Heart left ventricle (tissue), 16 donors: Measurements from ENCODE around the gene RNF213. TPM values are rescaled to one million over a fixed set of nuclear protein-coding genes. Genes with fewer than 3 reads are reported as not detected.

ENCODE experiments used
- ATAC-seq, 4 donors: fragments of 200-7000 bp; cut with Tn5 transposase; one replicate each; pipeline ENCODE4 v1.9.1; 2020 to 2022; ENCODE audit warnings: moderate library complexity in 4 of 4, mild to moderate bottlenecking in 3 of 4, moderate number of reproducible peaks in 1 of 4
- DNase-seq, 5 donors: peaks; one replicate each; pipeline ENCODE4 v3.0.0-alpha.2; 2020
- H3K27ac ChIP-seq, 12 donors: fragments of 200-600 bp; sonication (generic) in 4 of 12; one replicate each; pipeline versions ENCODE4 v1.5.0 to v1.8.0; 2016 to 2022; ENCODE audit warnings: mild to moderate bottlenecking in 2 of 12
- H3K27me3 ChIP-seq, 9 donors: fragments of 200-600 bp; sonication (generic) in 2 of 9; one replicate each; pipeline versions ENCODE4 v1.5.1 to v1.8.0; 2016 to 2022; ENCODE audit warnings: mild to moderate bottlenecking in 3 of 9
- H3K36me3 ChIP-seq, 9 donors: fragments of 200-600 bp; sonication (generic) in 2 of 9; one replicate each; pipeline versions ENCODE4 v1.5.0 to v1.8.0; 2018 to 2022; ENCODE audit warnings: mild to moderate bottlenecking in 2 of 9
- H3K4me1 ChIP-seq, 12 donors: fragments of 200-600 bp; sonication (generic) in 4 of 12; one replicate each; pipeline versions ENCODE4 v1.5.0 to v1.8.0; 2016 to 2022; ENCODE audit warnings: mild to moderate bottlenecking in 3 of 12
- H3K4me3 ChIP-seq, 12 donors: fragments of 200-600 bp; sonication (generic) in 4 of 12; one replicate each; pipeline versions ENCODE4 v1.5.0 to v1.8.0; 2017 to 2022; ENCODE audit warnings: mild to moderate bottlenecking in 9 of 12, moderate library complexity in 4 of 12
- H3K9me3 ChIP-seq, 12 donors: fragments of 200-600 bp; sonication (generic) in 4 of 12; one replicate each; pipeline versions ENCODE4 v1.5.0 to v1.8.0; 2016 to 2022; ENCODE audit warnings: mild to moderate bottlenecking in 1 of 12
- POLR2A ChIP-seq, 2 donors: fragments of 450-650 bp; IDR thresholded peaks; one replicate each; pipeline ENCODE4 v1.6.1; 2017; ENCODE audit warnings: antibody characterized with exemption in 2 of 2, mild to moderate bottlenecking in 2 of 2, moderate library complexity in 2 of 2
- WGBS, 4 donors: extraction: QIAGEN DNeasy Blood & Tissue Kit in 2 of 4; methylation state at CpG; one replicate each; pipeline versions ENCODE4 v1.1.5 to v1.1.7; 2013 to 2018; 5-methylcytosine and 5-hydroxymethylcytosine counted together
- intact Hi-C, 10 donors: fragments of 100-400 bp; cut with DNase I; formaldehyde crosslinking; loops; one replicate each; pipeline versions ENCODE4 v1.11.1 to v1.14.2; 2022
- polyA plus RNA-seq, 2 donors: library from polyadenylated mRNA; stranded (reverse); fragments of 200-250 nt; gene quantifications; one replicate each; pipeline ENCODE4 v1.2.3, GENCODE V29; 2013
- total RNA-seq, 9 donors: library from RNA; depleted of rRNA in 2 of 9; stranded (reverse); fragments of >200 nt in 2 of 9; fragmentation: NEBNext Ultra II Directional in 3 of 9; extraction: Animal tissue kit (Norgen Biotek cat#: 25700) in 3 of 9; gene quantifications; one replicate each; pipeline versions ENCODE4 v1.1.0 to v1.2.4, GENCODE V29; 2016 to 2023
- TF ChIP-seq, protein P1 (sequence below), 12 donors: fragments of 200-600 bp; sonication (generic) in 4 of 12; IDR thresholded peaks; one replicate each; pipeline versions ENCODE4 v1.5.0 to v1.8.0; 2018 to 2022; ENCODE audit warnings: antibody characterized with exemption in 12 of 12, mild to moderate bottlenecking in 5 of 12
- donor health status: ischemic (EF 13 %, LVEDD 7.1; RV severe dilation, severe dysfunction).
- donor health status: healthy with polysubstance abuse.
- donor health status: DM: no; HTN: yes; CAD: no.
- donor health status: DM: no; HTN: no; CAD: no.
- donor health status: ischemic (EF 25% LVEDD 6.9; RV normal size, moderate dysfunction).
- donor health status: ischemic (EF 25% LVEDD 5.7; RV mildly dilated, moderate dysfunction).
- donor health status: healthy.
- donor health status: DM: yes; HTN: yes; CAD: no.
- donor health status: ischemic (EF 35%, LVEDD 5.7; RV mildly dilated, moderate dysfunction).
- donor health status: nonischemic (EF 11% LVEDD 7.7; RV severe dilation, severe dysfunction).
- donor health status: DM: yes; HTN: yes; CAD: no.
- donor health status: PGD.
- donor health status: ischemic (EF 29% LVEDD 5.4; RV normal size, mild dysfunction).
- donor health status: nonischemic (EF 23%, LVEDD 6.1; RV moderate dilation, normal function).

RNF213 gene
- total and polyA plus RNA-seq, 11 donors: 23.1 to 167 (median 31.4) TPM

DNA sequence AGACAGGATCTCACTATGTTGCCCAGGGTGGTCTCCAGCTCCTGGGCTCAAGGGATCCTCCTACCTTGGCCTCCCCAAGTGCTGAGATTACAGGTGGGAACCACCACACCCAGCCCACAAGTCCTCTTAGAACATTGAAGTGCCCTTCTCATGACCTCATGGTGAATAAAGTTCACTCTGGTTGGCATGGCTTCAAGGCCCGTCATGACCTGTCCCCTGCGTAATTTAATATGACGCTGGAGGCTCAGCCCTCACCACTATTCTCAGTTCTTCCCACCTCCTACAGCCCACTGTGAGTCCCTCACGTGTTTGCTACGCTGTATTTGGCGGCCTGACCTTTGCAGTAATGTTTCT lies 156.3 kb downstream of the RNF213 start:
- peaks cover 0 to 28% (median 16%) of the 10 kb centered on the region in 9 donors for H3K36me3 ChIP-seq
- ATAC-seq: no peak
- no peak for TF ChIP-seq POLR2A (IDR thresholded peaks at IDR 0.05)
- TF ChIP-seq, protein P1, sequence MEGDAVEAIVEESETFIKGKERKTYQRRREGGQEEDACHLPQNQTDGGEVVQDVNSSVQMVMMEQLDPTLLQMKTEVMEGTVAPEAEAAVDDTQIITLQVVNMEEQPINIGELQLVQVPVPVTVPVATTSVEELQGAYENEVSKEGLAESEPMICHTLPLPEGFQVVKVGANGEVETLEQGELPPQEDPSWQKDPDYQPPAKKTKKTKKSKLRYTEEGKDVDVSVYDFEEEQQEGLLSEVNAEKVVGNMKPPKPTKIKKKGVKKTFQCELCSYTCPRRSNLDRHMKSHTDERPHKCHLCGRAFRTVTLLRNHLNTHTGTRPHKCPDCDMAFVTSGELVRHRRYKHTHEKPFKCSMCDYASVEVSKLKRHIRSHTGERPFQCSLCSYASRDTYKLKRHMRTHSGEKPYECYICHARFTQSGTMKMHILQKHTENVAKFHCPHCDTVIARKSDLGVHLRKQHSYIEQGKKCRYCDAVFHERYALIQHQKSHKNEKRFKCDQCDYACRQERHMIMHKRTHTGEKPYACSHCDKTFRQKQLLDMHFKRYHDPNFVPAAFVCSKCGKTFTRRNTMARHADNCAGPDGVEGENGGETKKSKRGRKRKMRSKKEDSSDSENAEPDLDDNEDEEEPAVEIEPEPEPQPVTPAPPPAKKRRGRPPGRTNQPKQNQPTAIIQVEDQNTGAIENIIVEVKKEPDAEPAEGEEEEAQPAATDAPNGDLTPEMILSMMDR (IDR thresholded peaks at IDR 0.05): no peak
- 89 to 94% (median 90%) methylated on average over 6 of the region's 6 CpGs for WGBS, 4 donors
- peaks cover 0 to 32% (median 18%) of the 10 kb centered on the region in 12 donors for H3K4me1 ChIP-seq
- H3K27me3 ChIP-seq: no peaks in the 10 kb centered on the region
- no peak overlapping the region for H3K4me3 ChIP-seq
- no peak for DNase-seq
- H3K27ac ChIP-seq: no peak overlapping the region
- no peaks in the 10 kb centered on the region for H3K9me3 ChIP-seq
- intact Hi-C loops: no loop called here

DNA sequence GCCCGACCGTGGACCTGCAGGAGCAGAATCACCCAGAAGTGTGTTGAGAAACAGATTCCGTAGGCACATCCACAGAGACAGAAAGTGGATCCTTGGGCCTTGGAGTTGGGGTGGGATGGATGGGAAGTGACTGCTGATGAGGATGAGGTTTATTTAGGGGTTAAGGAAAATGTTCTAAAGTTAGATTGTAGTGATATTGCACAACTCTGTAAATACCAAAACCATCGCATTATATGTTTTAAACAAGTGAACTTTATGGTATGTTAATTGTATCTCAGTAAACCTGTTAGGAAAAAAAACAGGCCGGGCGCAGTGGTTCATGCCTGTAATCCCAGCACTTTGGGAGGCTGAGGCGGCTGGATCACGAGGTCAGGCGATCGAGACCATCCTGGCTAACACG lies 157.9 kb downstream of the RNF213 start:
- TF ChIP-seq, protein P1 (IDR thresholded peaks at IDR 0.05): no peak
- no peak for TF ChIP-seq POLR2A (IDR thresholded peaks at IDR 0.05)
- no peak for ATAC-seq
- Histone ChIP-seq H3K27me3 (no peaks in the 10 kb centered on the region), H3K27ac (no peak overlapping the region), H3K36me3 (peaks cover 0 to 28% (median 16%) of the 10 kb centered on the region in 9 donors), H3K9me3 (no peaks in the 10 kb centered on the region), H3K4me3 (no peak overlapping the region), H3K4me1 (peaks cover 0 to 40% (median 20%) of the 10 kb centered on the region in 12 donors)
- 95 to 97% (median 97%) methylated on average over 11 of the region's 11 CpGs for WGBS, 4 donors
- no peak for DNase-seq
- intact Hi-C loops: no loop called here

DNA sequence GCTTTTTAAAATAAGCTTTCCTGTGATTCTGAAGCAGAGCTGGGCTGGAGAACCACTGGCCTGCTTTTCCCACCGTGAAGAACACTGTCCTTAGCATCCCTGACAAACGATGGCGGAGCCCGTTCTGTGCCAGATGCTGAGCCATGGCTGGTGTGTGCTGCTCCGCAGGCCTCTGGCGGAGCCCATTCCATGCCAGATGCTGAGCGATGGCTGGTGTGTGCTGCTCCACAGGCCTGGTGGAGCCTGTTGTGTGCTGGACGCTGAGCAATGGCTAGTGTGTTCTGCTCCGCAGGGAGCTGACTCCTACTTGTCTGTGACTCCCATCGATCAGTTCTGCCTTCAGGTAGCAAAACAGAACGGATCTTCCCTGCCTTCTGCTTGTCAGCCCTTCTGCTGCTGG lies 158.6 kb downstream of the RNF213 start:
- Histone ChIP-seq H3K4me1 (peaks cover 0 to 37% (median 15%) of the 10 kb centered on the region in 12 donors), H3K27ac (no peak overlapping the region), H3K36me3 (peaks cover 0 to 28% (median 16%) of the 10 kb centered on the region in 9 donors), H3K4me3 (no peak overlapping the region), H3K9me3 (no peaks in the 10 kb centered on the region), H3K27me3 (no peaks in the 10 kb centered on the region)
- WGBS, 4 donors: 83 to 88% (median 86%) methylated on average over 7 to 11 of the region's 11 CpGs
- intact Hi-C loops: no loop called here
- TF ChIP-seq, protein P1 (IDR thresholded peaks at IDR 0.05): no peak
- no peak for TF ChIP-seq POLR2A (IDR thresholded peaks at IDR 0.05)
- no peak for ATAC-seq
- DNase-seq: no peak

DNA sequence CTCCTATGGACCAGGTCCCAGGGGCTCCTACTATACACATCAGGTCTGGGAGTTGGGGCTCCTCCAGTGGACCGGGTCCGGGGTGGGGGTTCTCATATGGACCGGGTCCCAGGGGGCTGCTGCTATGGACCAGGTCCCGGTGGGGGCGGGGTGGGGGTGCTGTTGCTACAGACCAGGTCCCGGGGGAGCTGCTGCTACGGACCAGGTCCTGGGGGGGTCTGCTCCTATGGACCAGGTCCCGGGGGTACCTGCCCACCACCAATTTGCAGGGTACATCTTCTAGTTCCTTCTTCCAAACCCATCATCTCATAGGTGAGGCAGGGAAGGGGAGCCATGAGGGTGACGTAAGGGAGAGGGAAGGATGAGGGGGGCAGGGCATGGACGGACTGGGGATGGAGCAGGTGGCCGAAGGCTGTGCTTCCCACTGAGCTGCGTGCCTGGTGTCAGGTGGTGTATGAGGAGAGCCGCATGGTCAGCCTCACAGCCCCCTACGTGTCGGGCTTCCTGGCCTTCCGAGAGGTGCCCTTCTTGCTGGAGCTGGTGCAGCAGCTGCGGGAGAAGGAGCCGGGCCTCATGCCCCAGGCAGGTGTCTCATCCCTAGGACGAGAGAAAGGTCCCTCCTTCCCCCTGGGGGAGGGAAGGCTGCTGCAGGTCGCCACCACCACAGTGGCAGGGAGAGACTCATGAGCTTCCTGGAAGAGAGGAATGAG lies 160.9 kb downstream of the RNF213 start:
- H3K27me3 ChIP-seq: no peaks in the 10 kb centered on the region
- WGBS, 4 donors: 68 to 75% (median 72%) methylated on average over 11 to 20 of the region's 20 CpGs
- intact Hi-C loops: loop anchor here in 6 of 10 donors (10.0 kb wide), 6 partner anchors 153 to 683 kb away; no protein-coding TSS in a partner anchor

More for the DNA sequence above, 160.9 kb downstream of the RNF213 start:
- no peaks in the 10 kb centered on the region for H3K9me3 ChIP-seq
- no peak overlapping the region for H3K4me3 ChIP-seq
- peaks cover 0 to 28% (median 16%) of the 10 kb centered on the region in 9 donors for H3K36me3 ChIP-seq
- DNase-seq (no peak), ATAC-seq (peak in 1 of 4 donors; percentile 6)
- TF ChIP-seq POLR2A (IDR thresholded peaks at IDR 0.05): no peak
- TF ChIP-seq, protein P1 (IDR thresholded peaks at IDR 0.05): no peak
- no peak overlapping the region for H3K27ac ChIP-seq
- peaks cover 0 to 21% (median 5%) of the 10 kb centered on the region in 12 donors for H3K4me1 ChIP-seq
